ENCODE data around the gene ADPRHL1.

ADPRHL1 gene

GRCh38 chr13:113360446-113360845 is 92.8 kb downstream of the ADPRHL1 start:
- no peak for DNase-seq (ENCODE audit: low read depth)
- TF ChIP-seq, protein P1, sequence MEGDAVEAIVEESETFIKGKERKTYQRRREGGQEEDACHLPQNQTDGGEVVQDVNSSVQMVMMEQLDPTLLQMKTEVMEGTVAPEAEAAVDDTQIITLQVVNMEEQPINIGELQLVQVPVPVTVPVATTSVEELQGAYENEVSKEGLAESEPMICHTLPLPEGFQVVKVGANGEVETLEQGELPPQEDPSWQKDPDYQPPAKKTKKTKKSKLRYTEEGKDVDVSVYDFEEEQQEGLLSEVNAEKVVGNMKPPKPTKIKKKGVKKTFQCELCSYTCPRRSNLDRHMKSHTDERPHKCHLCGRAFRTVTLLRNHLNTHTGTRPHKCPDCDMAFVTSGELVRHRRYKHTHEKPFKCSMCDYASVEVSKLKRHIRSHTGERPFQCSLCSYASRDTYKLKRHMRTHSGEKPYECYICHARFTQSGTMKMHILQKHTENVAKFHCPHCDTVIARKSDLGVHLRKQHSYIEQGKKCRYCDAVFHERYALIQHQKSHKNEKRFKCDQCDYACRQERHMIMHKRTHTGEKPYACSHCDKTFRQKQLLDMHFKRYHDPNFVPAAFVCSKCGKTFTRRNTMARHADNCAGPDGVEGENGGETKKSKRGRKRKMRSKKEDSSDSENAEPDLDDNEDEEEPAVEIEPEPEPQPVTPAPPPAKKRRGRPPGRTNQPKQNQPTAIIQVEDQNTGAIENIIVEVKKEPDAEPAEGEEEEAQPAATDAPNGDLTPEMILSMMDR (IDR thresholded peaks at IDR 0.05; ENCODE audit: control insufficient read depth, extremely low read depth, insufficient read depth), result no peak
- no peak overlapping the region for H3K4me3 ChIP-seq (ENCODE audit: low read depth, low read length)

GRCh38 chr13:113359571-113359970 is 93.7 kb downstream of the ADPRHL1 start:
- H3K4me3 ChIP-seq (ENCODE audit: low read depth, low read length), result no peak overlapping the region
- TF ChIP-seq, protein P1 (IDR thresholded peaks at IDR 0.05; ENCODE audit: control insufficient read depth, extremely low read depth, insufficient read depth), result no peak
- DNase-seq (ENCODE audit: low read depth), result no peak

DNA sequence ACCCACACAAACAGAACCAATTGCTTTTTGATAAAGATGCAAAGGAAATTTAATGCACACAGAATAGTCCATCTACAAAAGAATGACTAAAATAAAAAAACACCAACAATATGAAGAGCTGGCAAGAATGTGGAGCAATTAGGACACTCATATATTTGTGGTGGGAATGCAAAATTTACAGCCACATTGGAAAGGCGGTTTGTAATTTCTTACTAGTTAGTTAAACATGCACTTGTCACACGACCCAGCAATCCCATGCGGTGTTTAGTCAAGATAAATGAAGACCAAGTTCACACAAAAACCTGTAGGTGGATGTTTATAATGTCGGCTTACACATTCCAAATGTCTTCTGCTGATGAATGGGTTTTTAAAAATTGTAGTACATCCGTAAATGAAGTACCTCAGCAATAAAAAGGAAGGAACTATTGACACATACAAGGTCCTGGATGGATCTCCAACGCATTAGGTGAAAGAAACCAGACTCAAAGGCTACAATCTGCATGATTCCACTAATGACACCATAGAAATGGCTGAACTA is 94.6 kb downstream of the ADPRHL1 start:
- H3K4me3 ChIP-seq (ENCODE audit: low read depth, low read length), result no peak overlapping the region
- TF ChIP-seq, protein P1 (IDR thresholded peaks at IDR 0.05; ENCODE audit: control insufficient read depth, extremely low read depth, insufficient read depth), result no peak
- no peak for DNase-seq (ENCODE audit: low read depth)

DNA sequence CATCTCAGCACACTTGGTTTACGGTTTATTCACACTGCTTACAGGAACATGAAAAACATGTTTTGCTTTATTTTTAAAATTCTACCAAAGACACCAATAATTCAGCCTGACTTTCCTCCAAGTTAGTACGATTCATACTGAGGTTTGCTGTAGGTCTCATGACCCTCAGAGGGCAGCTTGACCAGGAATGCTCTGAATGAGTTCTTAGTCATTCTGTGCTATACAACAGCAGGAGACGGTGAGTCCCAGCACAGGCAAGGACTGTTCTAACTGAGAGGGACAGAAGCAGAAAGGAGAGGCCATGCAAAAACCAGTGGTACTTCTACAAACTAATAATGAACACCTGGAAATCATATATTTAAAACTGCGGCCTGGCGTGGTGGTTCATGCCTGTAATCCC is 95.8 kb downstream of the ADPRHL1 start:
- TF ChIP-seq, protein P1 (IDR thresholded peaks at IDR 0.05; ENCODE audit: control insufficient read depth, extremely low read depth, insufficient read depth), result no peak
- DNase-seq (ENCODE audit: low read depth), result no peak
- H3K4me3 ChIP-seq (ENCODE audit: low read depth, low read length), result no peak overlapping the region

GRCh38 chr13:113356596-113356995 is 96.7 kb downstream of the ADPRHL1 start:
- TF ChIP-seq, protein P1 (IDR thresholded peaks at IDR 0.05; ENCODE audit: control insufficient read depth, extremely low read depth, insufficient read depth), result no peak
- no peak overlapping the region for H3K4me3 ChIP-seq (ENCODE audit: low read depth, low read length)
- no peak for DNase-seq (ENCODE audit: low read depth)

DNA sequence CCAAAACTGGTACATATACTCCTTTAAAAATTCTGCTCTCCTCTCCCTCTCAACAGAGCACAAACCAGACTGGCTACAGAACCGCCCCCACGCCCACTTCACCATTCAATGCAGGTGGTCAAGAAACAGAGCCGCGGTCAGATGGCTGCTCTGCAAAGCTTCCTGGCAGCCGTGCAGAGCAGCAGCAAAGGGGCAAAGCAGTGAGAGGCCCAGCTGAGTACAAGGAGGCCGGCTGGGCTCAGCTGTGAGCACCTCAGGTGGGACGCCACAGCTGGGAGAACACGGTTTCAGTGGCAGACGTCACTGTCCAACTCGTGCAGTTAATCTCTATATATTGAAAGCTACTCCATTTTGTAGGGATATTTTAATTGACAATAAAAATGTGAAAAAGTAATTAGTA is 97.7 kb downstream of the ADPRHL1 start:
- no peak for DNase-seq (ENCODE audit: low read depth)
- no peak overlapping the region for H3K4me3 ChIP-seq (ENCODE audit: low read depth, low read length)
- TF ChIP-seq, protein P1 (IDR thresholded peaks at IDR 0.05; ENCODE audit: control insufficient read depth, extremely low read depth, insufficient read depth), result no peak

Measured in LNCaP clone FGC (cell line).